Measurements from ENCODE around the gene HCAR2. TPM values are rescaled to one million over a fixed set of nuclear protein-coding genes. Genes with fewer than 3 reads are reported as not detected.
"Not testable (repeated sequence)": the region's sequence is repeated elsewhere in the genome, so short reads cannot be mapped to it uniquely, and the experiment has no call there.

HCAR2 gene
- not detected for total RNA-seq

DNA sequence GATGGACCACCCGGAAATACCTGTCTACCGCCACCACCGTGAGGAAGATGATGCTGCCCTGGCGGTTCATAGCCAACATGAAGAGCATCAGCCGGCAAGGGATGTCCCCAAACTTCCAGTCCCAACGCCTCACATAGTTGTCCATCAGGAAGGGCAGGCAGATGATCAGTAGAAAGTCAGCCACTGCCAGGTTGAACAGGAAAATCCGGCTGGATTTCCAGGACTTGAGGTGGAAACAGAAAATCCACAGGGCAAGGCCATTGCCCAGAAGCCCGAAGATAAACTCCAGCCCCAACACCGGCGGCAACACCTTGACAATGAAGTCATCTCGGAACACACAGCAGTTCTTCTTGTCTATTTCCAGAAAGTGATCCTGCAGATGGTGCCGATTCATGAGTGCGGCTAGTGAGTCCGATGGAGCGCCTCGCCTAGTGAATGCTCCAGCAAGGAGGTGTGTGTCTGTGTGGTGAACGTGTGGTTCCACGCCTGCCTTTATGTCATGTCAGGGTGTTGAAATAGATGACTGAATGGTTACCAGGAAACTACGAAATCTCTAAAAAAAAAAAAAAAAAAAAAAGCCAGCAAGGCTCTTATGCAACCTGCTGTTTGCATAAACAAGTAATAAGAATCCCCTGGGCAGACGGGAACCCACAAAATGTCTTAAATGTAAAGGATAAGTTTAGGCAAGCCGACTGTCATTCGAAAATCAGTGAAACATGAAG lies at the start of gene HCAR2:
Gene HCAR2 (minus strand): TSS at position 468 of the 722 bp plus-strand sequence. CDS start 74 bp downstream, at position 394.
- DNase-seq = not testable (repeated sequence)

DNA sequence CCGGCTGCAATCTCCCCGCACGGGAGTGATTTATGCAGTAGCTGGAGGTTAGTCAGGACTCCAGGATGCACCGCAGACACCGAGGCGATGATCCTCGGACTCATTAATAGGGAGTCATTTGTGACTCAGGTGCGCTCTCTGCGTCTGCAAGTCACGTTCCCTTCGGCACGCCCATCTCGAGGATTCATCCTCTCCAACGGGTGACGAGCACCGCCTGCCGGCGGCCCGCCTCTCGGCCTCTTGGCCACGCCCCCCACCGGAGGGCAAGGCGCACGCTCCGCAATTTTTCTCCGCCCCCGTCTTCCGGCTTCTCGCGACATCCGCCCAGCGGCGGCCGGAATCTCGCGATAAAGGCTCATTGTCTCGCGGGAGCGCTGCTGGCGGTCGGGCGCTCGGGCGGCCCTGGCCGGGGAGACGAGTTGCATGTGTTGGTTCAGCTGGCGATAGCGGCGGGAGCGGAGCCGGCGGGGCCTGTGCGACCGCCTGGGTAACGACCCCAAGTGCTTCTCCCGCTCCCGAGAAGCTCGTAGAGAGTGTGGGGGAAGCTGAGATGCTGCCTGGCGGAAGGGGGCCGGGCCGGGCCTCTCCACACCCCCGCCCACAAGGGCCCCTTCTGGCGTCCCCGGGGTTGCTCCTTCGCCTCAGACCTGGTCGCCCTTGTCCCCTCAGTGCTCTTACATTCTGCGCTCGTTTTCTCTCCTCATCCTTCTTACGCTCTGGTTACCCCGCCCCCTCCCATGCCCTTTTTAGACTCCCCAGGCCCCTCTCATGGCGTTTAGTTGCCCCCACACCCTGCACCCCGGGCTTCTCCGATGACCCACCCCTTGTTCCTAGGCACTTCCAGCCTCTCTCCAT lies 49.5 kb upstream of the HCAR2 start, which contains the start of gene DENR:
Gene DENR (plus strand): TSS at position 361 of the 855 bp plus-strand sequence. CDS start 878 bp downstream, outside the sequence.
- peak; percentile 99 for DNase-seq

DNA sequence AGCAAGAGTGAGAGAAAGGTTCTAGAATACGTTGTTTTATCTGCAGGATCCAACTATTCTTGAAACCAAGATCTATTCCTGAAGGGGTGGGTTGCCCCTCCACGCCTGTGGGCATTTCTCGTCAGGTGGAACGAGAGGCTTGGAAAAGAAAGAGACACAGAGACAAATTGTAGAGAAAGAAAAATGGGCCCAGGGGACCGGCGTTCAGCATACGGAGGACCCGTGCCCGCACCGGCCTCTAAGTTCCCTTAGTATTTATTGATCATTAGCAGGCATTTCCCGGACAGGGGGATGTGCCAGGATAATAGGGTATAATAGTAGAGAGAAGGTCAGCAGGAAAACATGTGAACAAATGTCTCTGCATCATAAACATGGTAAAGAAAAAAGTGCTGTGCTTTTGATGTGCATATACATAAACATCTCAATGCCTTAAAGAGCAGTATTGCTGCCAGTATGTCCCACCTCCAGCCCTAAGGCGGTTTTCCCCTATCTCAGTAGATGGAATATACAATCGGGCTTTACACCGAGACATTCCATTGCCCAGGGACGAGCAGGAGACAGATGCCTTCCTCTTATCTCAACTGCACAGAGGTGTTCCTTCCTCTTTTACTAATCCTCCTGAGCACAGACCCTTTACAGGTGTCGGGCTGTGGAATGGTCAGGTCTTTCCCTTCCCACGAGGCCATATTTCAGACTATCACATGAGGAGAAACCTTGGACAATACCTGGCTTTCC lies 47.8 kb upstream of the HCAR2 start:
- not testable (repeated sequence) for DNase-seq

DNA sequence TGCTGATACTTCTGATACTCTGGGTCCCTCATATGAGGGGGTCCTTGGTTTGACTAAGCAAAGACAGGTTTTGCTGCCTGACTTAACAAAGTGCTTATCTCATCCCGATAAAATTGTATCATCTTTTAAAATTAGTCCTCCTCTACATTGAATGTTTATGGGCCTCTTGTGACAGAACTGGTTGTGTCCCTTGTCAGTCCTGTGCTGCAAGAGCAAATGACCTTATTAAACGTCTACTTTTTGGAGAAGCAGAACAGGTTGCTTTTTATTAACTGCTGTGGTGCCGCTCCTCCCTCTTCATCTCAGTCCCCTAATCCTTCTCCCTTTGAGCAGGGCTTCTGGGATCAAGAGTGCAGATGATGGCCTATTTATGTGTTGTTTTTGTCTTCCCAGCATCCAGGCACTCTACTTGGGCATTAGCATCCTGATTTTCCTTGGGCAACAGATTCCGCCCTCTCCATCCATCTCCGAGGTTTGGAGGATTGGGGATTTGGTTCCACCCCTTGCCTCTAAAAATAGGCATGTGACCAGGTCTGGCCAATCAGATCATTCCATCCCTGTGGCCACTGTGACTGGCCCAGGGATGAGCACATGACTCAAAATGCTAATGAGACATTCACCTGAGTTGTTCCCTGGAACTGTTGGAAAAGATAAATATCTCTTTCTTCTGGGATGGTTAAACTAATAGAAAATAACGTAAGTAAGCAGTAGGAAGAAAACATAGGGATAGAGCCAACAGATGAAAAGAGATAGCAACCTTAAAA lies 46.6 kb upstream of the HCAR2 start:
- no peak for DNase-seq

DNA sequence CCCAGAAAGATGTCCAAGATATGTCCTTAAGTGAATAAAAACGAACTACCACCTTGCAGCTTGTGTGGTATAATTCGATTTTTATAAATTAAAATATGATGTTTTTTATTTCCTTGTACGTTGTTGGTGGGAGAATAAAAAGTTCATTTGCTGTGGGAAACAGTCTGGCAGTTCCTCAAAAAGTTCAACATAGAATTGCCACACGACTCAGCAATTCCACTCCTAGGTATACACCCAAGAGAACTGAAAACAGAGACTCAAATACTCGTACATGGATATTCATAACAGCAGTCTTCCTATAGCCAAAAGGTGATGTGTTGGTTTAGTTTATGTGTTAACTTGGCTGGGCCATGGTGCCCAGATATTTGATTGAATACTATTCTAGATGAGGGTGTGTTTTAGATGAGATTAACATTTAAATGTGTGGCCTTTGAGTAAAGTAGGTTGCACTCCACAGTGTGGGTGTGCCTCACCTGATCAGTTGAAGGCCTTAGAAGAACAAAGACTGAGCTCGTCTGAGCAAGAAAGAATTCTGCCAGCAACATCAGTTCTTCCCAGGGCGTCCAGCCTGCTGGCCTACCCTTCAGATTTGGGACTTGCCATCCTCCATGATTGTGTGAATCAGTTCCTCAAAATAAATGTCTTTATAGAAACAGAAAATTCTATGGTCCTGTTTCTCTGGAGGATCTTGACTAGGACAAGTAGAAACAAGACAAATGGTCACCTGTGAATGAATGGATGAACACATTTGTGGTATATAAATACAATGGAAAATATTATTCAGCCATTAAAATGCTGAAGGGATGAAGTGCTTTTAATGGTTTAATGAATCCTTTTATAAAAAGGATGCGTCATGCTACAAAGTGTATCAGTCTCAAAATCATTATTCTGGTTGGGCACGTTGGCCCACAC lies 44.3 kb upstream of the HCAR2 start:
- DNase-seq = no peak

DNA sequence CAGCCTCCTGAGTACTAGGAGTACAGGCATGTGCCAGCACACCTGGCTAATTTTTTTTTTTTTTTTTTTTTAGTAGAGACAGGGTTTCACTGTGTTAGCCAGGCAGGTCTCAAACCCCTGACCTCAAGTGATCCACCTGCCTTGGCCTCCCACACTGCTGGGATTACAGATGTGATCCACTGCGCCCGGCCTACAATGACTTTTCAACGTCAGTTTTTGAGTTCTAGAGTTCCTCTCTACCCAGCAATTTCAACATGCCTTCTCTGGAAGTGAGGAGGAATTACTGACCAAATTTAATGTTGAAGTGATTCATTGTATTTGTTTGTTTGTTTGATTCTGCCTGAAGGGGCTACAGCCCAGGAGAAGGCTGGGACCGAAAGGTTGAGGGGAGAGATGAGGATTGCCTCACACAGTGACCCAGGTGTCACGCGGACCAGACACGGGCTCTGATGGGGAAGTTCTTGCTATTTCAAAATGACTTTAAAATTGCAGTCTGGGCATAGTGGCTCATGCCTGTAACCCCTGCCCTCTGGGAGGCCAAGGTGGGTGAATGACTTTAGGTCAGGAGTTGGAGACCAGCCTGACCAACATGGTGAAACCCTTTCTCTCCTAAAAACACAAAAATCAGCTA lies 40.9 kb upstream of the HCAR2 start:
- no peak for DNase-seq

DNA sequence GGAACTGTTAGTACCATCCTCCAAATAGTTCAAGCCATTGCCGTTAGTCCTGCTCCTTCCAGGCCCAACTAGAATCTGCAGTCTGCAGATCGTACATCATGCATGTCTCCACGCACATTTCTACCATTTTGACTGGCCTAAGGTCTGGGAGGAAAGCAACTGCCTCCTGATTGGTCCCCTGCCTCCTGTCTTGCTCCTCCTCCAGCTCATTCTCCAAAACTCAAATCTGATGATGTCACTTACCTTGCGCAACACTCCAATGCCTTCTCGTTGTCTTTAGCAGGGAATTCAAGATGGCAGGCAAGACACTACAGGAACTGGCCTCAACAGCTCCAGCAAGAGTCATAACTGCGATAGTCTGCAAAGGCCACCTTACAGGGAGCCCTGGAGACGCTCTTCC lies 37.2 kb upstream of the HCAR2 start:
- no peak for DNase-seq

DNA sequence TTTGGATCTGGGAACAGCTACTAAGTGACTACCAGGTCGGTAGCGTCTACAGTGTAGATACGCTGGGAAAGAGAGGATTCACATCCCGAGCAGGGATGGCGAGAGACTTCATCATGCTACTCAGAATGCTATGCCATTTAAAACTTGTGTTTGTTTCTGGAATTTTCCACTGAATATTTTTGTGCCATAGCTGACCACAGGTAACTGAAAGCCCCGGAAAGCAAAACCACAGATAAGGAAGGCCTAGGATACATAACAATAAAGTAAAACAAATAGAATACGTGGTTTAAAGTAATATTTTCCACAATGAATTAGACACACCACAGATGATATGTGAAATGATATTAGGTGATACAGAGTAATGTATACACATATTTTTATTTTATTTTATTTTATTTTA lies 35.4 kb upstream of the HCAR2 start:
- no peak for DNase-seq

DNA sequence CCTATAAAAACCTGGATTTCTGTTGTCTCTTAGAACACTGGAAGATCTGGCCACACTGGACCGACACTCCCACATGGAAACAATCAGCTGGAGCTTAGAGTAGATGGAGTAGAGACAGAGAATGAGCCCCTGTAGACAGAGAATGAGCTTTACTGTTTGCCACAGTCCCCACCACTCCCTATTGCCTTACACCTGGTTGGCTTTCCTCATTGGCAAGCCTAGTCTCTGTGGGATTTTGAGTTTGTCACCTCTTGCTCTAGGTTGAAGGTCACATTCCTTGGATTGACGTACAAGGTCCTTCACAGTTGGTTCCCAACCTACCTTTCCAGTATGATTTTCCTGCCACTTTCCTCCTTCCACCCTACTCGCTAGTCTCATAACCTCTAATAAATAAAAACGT lies 29.5 kb upstream of the HCAR2 start:
- no peak for DNase-seq

DNA sequence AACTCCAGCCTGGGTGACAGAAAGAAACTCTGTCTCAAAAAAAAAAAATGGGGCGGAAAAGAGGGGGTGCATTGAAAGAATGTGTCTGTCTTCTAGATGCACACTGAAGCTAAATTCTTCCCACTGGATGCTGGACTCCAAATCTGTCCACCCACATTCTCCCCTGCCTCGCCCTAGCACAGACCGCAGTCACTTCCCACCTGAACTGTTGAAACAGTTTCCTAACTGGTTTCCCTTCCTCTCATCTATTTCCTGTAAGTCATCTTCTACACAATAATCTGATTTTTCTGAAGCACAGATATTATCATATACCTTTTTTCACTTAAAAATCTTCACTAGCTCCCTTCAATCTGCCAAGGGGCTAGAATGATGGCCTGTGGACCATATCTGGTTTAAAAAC lies 29.0 kb upstream of the HCAR2 start:
- DNase-seq = no peak

DNA sequence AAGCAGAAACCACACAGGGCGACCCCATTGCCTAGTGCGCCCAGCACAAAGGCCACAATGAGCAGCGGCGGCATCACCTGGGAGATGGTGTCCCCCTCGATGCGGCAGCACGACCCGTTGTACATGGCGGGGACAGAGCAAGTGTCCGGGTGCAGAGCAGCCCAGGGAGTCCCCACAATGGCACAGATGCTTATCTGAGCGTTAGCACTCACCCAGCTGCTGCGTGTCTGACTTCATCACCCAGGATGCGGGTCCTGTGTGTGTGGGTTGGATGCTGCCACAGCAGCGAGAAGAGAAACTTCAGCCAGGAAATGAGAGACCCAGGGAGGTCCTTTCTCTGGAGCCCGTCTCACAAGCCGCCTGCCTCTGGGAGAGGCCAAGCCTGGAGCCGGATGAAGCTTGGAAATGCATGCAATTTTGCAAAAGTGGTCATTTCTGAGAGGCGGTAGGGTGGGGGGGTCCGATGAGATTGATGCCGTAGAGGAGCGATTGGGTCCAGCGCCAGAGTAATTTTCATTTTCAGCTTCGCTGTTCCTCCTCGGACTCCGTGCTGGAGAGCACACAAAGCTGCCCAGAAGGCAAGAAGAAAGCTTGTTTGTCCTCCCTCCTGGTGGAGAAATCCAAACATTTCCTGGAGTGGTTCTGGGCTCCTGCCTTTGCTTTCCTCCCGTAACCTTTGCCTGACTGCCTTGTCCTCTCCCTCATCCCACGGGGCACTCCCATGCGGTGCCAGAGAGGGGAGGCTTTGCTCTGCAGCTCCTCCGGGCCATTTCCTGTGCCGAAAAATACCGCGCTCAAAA lies 27.3 kb upstream of the HCAR2 start, which contains the start of gene HCAR1:
Gene HCAR1 (minus strand): TSS at position 630 of the 800 bp plus-strand sequence. CDS start 505 bp downstream, at position 125.
- DNase-seq = peak; percentile 4

DNA sequence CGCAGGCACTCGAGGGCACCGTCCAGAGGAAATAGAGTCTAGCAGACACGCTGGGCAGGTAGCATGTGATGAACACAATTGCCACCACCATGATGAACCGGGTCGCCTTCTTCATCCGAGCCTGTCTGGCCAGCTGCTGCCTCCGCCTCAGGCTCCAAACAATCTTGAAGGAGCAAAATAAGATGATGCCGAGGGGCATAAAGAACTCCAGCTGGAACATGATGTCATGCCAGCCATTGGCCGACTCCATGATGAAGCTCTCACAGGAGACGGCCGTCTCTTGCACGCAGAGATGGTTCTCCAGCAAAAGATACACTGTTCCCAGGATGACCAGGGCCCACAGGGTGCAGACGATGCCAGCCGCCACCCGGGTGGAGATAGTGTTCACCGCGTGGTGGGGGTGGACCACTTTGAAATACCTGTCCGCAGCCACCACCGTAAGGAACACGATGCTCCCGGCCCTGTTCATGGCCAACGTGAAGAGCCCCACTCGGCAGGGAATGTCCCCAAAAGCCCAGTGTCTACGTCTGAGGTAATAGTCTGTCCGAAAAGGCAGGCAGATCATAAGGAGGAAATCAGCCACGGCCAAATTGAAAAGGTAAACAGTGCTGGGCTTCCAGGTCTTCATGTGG lies 26.5 kb upstream of the HCAR2 start:
- no peak for DNase-seq

DNA sequence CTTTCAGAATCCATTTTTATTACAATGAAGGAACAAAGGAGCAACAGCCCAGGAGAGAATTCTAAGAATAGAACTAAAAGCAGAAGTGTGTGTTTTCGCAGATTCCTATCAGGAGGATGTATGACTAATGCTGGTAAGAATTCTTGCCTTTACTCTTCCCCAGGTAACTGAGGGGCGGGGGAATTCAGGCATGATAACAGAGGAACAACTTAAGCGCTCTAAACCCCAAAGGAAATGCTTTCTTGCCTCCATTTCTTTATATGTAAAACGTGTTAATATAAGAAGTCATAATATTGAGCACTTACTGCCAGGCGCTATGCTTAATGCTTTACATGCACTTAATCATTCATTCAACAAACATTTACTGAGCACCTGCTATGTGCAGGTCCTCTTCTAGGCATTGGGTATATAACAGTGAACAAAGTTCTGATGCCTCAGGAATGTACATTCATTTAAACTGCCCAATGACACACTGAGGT lies 23.0 kb upstream of the HCAR2 start:
- no peak for DNase-seq

DNA sequence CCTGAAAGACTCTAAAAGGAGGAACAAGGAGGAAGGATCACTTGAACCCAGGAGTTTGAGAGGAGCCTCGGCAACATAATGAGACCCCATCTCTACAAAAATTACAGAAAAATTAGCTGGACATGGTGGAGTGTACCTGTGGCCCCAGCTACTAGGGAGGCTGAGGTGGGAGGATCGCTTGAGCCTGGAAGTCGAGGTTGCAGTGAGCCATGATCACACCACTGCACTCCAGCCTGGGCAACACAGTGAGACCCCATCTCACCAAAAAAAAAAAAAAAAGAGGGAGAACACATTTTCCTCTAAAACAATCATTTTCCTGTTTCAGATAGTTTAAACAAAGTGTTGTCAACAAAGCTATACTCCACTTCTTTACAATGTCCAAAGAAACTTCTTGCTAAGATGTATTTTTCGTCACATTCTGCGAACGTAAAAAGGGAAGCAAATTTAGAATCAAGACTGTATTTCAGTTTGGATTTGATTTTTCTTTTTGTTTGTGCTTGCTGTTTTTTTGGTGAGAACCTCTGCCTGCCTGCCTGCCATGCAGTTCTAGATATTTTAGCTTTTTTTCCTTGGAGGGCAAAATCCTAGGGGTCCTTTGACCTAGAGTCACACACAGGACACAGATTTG lies 22.4 kb upstream of the HCAR2 start:
- no peak for DNase-seq

DNA sequence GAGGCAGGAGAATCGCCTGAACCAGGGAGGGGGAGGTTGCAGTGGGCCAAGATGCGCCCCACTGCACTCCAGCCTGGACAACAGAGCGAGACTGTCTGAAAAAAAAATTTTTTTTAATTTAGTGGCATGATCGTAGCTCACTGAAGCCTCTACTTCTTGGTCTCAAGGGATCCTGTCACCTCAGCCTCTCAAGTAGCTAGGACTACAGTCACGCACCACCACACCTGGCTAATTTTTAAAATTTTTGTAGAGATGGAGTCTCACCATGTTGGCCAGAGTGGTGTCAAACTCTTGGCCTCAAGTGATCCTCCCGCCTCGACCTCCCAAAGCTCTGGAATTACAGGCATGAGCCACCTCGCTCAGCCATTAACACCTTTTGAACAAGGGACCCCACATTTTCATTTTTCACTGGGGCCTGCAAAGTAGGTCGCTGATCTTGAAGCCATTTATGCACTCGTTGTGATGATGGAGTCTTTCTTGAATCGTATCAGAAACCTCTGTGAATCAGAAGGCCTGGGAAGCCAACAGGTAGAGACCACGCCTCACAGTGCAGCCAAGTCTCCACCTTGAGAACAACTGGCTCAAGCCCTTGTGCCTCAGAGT lies 21.6 kb upstream of the HCAR2 start:
- DNase-seq = no peak

DNA sequence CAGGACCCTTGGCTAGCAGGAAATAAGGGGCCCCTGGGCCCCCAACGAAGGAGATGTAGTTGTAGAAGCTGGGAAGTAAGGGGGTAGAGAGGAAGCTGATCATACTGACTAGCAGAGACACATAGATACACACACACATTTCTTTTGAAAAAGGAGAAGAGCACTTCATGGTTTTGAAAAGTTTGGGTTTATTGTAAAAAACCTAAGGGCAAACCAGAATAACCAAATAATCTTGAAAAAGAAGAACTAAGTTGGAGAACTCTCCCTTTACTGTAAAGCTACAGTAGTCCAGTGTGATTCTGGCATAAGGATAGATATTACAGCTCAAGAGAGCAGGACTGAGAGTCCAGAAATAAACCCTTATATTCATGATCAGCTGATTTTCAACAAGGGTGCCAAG lies 19.2 kb upstream of the HCAR2 start:
- no peak for DNase-seq

DNA sequence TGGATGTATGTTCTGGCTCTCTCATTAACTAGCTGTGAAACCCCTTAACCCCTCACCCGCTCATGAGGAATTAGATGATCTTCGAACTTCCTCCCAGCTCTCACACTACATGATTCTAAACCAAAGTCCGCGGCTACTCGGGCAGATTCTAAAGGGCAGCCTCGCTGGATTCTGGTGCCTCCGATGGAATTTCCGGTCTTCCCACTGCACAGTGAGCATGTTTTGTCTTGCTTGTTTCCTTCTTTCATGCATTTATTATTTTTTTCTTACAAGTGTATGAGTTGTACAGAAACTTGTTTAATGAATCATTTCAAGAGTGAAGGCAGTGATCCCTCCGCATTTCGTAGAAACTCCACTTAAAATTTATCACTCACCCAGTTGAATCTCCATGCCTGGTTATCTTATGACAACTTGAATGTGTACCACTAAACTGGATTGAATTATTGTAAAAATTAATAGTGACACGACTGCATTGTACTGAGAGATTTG lies 17.9 kb upstream of the HCAR2 start:
- DNase-seq = no peak

DNA sequence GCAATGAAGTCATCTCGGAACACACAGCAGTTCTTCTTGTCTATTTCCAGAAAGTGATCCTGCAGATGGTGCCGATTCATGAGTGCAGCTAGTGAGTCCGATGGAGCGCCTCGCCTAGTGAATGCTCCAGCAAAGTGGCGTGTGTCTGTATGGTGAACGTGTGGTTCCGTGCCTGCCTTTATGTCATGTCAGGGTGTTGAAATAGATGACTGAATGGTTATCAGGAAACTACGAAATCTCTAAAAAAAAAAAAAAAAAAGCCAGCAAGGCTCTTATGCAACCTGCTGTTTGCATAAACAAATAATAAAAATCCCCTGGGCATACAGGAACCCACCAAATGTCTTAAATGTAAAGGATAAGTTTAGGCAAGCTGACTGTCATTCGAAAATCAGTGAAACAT lies 13.5 kb upstream of the HCAR2 start, which contains the start of gene HCAR3:
Gene HCAR3 (minus strand): TSS at position 154 of the 400 bp plus-strand sequence. CDS start 74 bp downstream, at position 80.
- not testable (repeated sequence) for DNase-seq

All from effector CD4-positive, alpha-beta T cell (primary cell).